HepG2 (cell line): ENCODE results near the gene NPDC1. TPM values are rescaled to one million over a fixed set of nuclear protein-coding genes. Genes with fewer than 3 reads are reported as not detected.

ENCODE experiments used
- ARID2 ChIP-seq: sonication (generic); formaldehyde crosslinking; IDR thresholded peaks from 2 replicates; pipeline ENCODE4 v1.8.1; 2022; ENCODE audit warnings: mild to moderate bottlenecking, missing genetic modification reagents, borderline replicate concordance
- FOXO1 ChIP-seq: sonication (generic); formaldehyde crosslinking; IDR thresholded peaks from 2 replicates; pipeline ENCODE4 v1.4.0; 2020; ENCODE audit warnings: missing genetic modification reagents
- HINFP ChIP-seq: sonication (generic); formaldehyde crosslinking; IDR thresholded peaks from 2 replicates; pipeline ENCODE4 v1.4.0; 2020; ENCODE audit warnings: low read depth, mild to moderate bottlenecking, missing genetic modification reagents
- HOXD1 ChIP-seq: sonication (generic); formaldehyde crosslinking; IDR thresholded peaks from 2 replicates; pipeline ENCODE4 v1.5.0; 2020; ENCODE audit warnings: missing genetic modification reagents
- NFE2 ChIP-seq: sonication (generic); formaldehyde crosslinking; IDR thresholded peaks from 2 replicates; pipeline ENCODE4 v1.4.0; 2020; ENCODE audit warnings: missing genetic modification reagents
- NR2F1 ChIP-seq, 2 experiments: fragments of 450-650 bp in 1 of 2; formaldehyde crosslinking in 1 of 2; IDR thresholded peaks; 2 replicates each; pipeline versions ENCODE4 v1.5.0 to v1.6.1; 2016 to 2020; ENCODE audit warnings: mild to moderate bottlenecking in 1 of 2, missing compliant biosample characterization in 1 of 2, missing genetic modification reagents in 1 of 2, moderate library complexity in 1 of 2
- PRDM10 ChIP-seq: sonication (generic); formaldehyde crosslinking; IDR thresholded peaks from 2 replicates; pipeline ENCODE4 v1.4.0; 2020; ENCODE audit warnings: low read depth, missing genetic modification reagents
- RFX5 ChIP-seq: IDR thresholded peaks from 2 replicates; pipeline ENCODE4 v1.6.1; 2011; ENCODE audit warnings: low read depth, low read length, improper control_type of control experiment
- YEATS2 ChIP-seq: sonication (generic); formaldehyde crosslinking; IDR thresholded peaks from 2 replicates; pipeline ENCODE4 v1.4.0; 2020; ENCODE audit warnings: missing genetic modification reagents, borderline replicate concordance
- ZBTB7B ChIP-seq: sonication (generic); formaldehyde crosslinking; IDR thresholded peaks from 2 replicates; pipeline ENCODE4 v1.4.0; 2020; ENCODE audit warnings: missing genetic modification reagents
- ZC3H4 ChIP-seq: sonication (generic); formaldehyde crosslinking; IDR thresholded peaks from 2 replicates; pipeline ENCODE4 v1.4.0; 2020; ENCODE audit warnings: missing genetic modification reagents, borderline replicate concordance
- ZNF253 ChIP-seq: sonication (generic); formaldehyde crosslinking; IDR thresholded peaks from 2 replicates; pipeline ENCODE4 v1.8.0; 2022; ENCODE audit warnings: mild to moderate bottlenecking, missing genetic modification reagents, borderline replicate concordance
- ZNF263 ChIP-seq: sonication (generic); formaldehyde crosslinking; IDR thresholded peaks from 2 replicates; pipeline ENCODE4 v1.4.0; 2020; ENCODE audit warnings: missing genetic modification reagents
- ZNF660 ChIP-seq: sonication (generic); formaldehyde crosslinking; IDR thresholded peaks from 2 replicates; pipeline ENCODE4 v1.5.1; 2020; ENCODE audit warnings: mild to moderate bottlenecking, low read depth, missing genetic modification reagents, borderline replicate concordance
- ZNF687 ChIP-seq: sonication (generic); formaldehyde crosslinking; IDR thresholded peaks from 2 replicates; pipeline ENCODE4 v1.5.1; 2020; ENCODE audit warnings: mild to moderate bottlenecking, missing genetic modification reagents, moderate library complexity
- polyA plus RNA-seq, 8 experiments: library from polyadenylated mRNA; depleted of rRNA in 3 of 8; stranded (reverse) in 7 of 8; unstranded in 1 of 8; fragments of >200 nt; fragmentation: Illumina TruSeq in 4 of 8; extraction: Trizol in 4 of 8; gene quantifications; 2 replicates each; pipeline versions ENCODE4 v1.2.1 to v1.2.3, GENCODE V29; 2011 to 2016; ENCODE audit warnings: low read depth in 4 of 8, missing spikeins in 1 of 8, mixed read lengths in 1 of 8; ENCODE audit not compliant: insufficient read depth in 1 of 8
- total RNA-seq, 5 experiments: library from RNA; depleted of rRNA; stranded (reverse); fragments of >200 nt; fragmentation: Illumina TruSeq; extraction: Trizol; gene quantifications; 2 replicates each; pipeline ENCODE4 v1.2.3, GENCODE V29; 2016; ENCODE audit warnings: low read depth in 1 of 5

Gene NPDC1
- total and polyA plus RNA-seq, 2 of the 13 experiments (the other 11 are each of a cell fraction or from before 2014, with no cell fraction given), result 0.84 to 5.4 TPM

GRCh38 chr9:137053944-137054931 lies 8.3 kb upstream of the NPDC1 start, which contains the start of gene ENTPD2 (continued):
- TF ChIP-seq FOXO1 (CRISPR knock-in tag) (no peak; the same call in 1 of the 2 replicates), ARID2 (CRISPR knock-in tag) (no peak), RFX5 (no peak), HINFP (CRISPR knock-in tag) (no peak), HOXD1 (peak; percentile 32; the same call in 1 of the 2 replicates), ZNF687 (CRISPR knock-in tag) (peak; percentile 37), NFE2 (CRISPR knock-in tag) (no peak), ZNF263 (CRISPR knock-in tag) (0 out of 2 replicates have a peak, but pooled peaks have one; percentile 20), YEATS2 (CRISPR knock-in tag) (no peak; the same call in 1 of the 2 replicates), ZNF660 (CRISPR knock-in tag) (no peak), ZBTB7B (CRISPR knock-in tag) (peak; percentile 38; the same call in 1 of the 2 replicates), PRDM10 (no peak), ZC3H4 (CRISPR knock-in tag) (peak; percentile 40; the same call in 1 of the 2 replicates), ZNF253 (no peak), NR2F1 (CRISPR knock-in tag; IDR thresholded peaks at IDR 0.05) (no peak)
